ENCODE measurements around the gene GAA.

- TF ChIP-seq POLR2AphosphoS2 (IDR thresholded peaks at IDR 0.05; ENCODE audit: low read depth, low read length) (no peak), USF2 (IDR thresholded peaks at IDR 0.05; ENCODE audit: borderline replicate concordance, low read depth, low read length) (no peak), ZZZ3 (IDR thresholded peaks at IDR 0.05; ENCODE audit: control insufficient read depth, insufficient read length, low read depth) (no peak), REST (IDR thresholded peaks at IDR 0.05; ENCODE audit: low read depth, low read length) (no peak), CTCF (IDR thresholded peaks at IDR 0.05 in 2 of 3, conservative IDR thresholded peaks at IDR 0.05 in 1 of 3; ENCODE audit: control insufficient read depth in 2 of 3, extremely low read depth in 1 of 3, insufficient read depth in 1 of 3, low read depth in 3 of 3, low read length in 3 of 3) (no peak)
Measured at GRCh38 chr17:80119271-80119791, 17.9 kb downstream of the GAA start.

All from GM12878 (cell line).